Ectodermal cell (in vitro differentiated cells): ENCODE measurements around the gene UNKL.

Experiments
- H3K27ac ChIP-seq: 2 replicates; pipeline ENCODE4 v1.7.0; 2013; ENCODE audit warnings: mild to moderate bottlenecking, low read depth, low read length; ENCODE audit not compliant: insufficient read depth, poor library complexity, severe bottlenecking
- H3K27me3 ChIP-seq: 2 replicates; pipeline ENCODE4 v1.7.0; 2013; ENCODE audit warnings: mild to moderate bottlenecking, low read length; ENCODE audit not compliant: insufficient read depth, control insufficient read depth, poor library complexity, severe bottlenecking
- H3K36me3 ChIP-seq: one replicate; pipeline ENCODE4 v1.7.0; 2013; ENCODE audit warnings: low read length; ENCODE audit not compliant: control insufficient read depth, insufficient read depth
- H3K4me1 ChIP-seq: one replicate; pipeline ENCODE4 v1.7.0; 2013; ENCODE audit warnings: low read length; ENCODE audit not compliant: control insufficient read depth, insufficient read depth
- H3K4me3 ChIP-seq: 2 replicates; pipeline ENCODE4 v1.7.0; 2013; ENCODE audit warnings: low read depth, low read length, control low read depth; ENCODE audit not compliant: insufficient read depth
- H3K9me3 ChIP-seq: 2 replicates; pipeline ENCODE4 v1.7.0; 2013; ENCODE audit warnings: mild to moderate bottlenecking, low read length, moderate library complexity; ENCODE audit not compliant: control insufficient read depth
- WGBS, 2 experiments: methylation state at CpG; one replicate each; pipeline ENCODE4 v1.1.7; 2013; ENCODE audit warnings: missing lambda C conversion rate in 2 of 2; 5-methylcytosine and 5-hydroxymethylcytosine counted together

UNKL gene

GRCh38 chr16:1354815-1355540 is 59.5 kb downstream of the UNKL start:
- Histone ChIP-seq H3K4me3 (no peak overlapping the region), H3K4me1 (peaks cover 5% of the 10 kb centered on the region), H3K27me3 (no peaks in the 10 kb centered on the region), H3K36me3 (peaks cover 4% of the 10 kb centered on the region), H3K9me3 (no peaks in the 10 kb centered on the region), H3K27ac (no peak overlapping the region)
- 94 to 95% methylated on average over 49 of the region's 49 CpGs for WGBS, 2 experiments

GRCh38 chr16:1351582-1352362 is 62.7 kb downstream of the UNKL start, which contains the start of the genes GNPTG and TSR3:
TSS of gene GNPTG (plus strand) at chr16:1351931. CDS start at chr16:1351966, 35 bp downstream.
TSS of gene TSR3 (minus strand) at chr16:1351878. CDS start at chr16:1351804, 74 bp downstream.
- WGBS, 2 experiments: 0 to 1% methylated on average over 98 of the region's 98 CpGs
- H3K27ac ChIP-seq: no peak within 1 kb of the TSS
- peaks cover 7% of the 10 kb centered on the region for H3K36me3 ChIP-seq
- H3K4me1 ChIP-seq: peaks cover 5% of the 10 kb centered on the region
- H3K27me3 ChIP-seq: no peaks in the 10 kb centered on the region
- H3K4me3 ChIP-seq: peak within 1 kb of the TSS; percentile 89
- no peaks in the 10 kb centered on the region for H3K9me3 ChIP-seq

- Histone ChIP-seq H3K27ac (no peak overlapping the region), H3K36me3 (peaks cover 7% of the 10 kb centered on the region)
- WGBS, 2 experiments: 3% methylated on average over 35 of the region's 35 CpGs
Measured at GRCh38 chr16:1351215-1351581, 63.3 kb downstream of the UNKL start.

DNA sequence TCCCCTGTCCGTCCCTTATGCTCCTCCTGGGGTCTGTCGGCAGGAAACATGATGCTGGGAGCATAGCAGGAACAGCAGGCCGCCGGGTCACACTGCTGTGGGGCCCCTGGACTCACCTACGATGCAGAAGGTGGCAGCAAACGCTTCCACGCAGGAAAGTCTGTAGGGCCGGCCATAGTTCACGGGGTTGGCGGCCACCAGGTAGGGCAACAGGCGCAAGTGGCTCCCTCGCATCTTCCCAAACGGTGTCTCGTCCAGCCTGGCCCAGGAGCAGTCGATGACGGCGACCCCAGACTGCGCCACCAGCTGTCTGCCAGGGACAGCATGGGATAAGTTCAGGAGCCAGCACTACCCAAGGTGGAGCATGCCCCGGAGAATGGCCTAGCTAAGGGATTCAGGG is 63.8 kb downstream of the UNKL start:
- no peaks in the 10 kb centered on the region for H3K27me3 ChIP-seq
- peak overlapping the region; percentile 89 for H3K4me3 ChIP-seq
- WGBS, 2 experiments: 90 to 91% methylated on average over 19 of the region's 19 CpGs
- no peak overlapping the region for H3K27ac ChIP-seq
- peaks cover 5% of the 10 kb centered on the region for H3K4me1 ChIP-seq
- H3K36me3 ChIP-seq: peaks cover 7% of the 10 kb centered on the region
- H3K9me3 ChIP-seq: no peaks in the 10 kb centered on the region

More at GRCh38 chr16:1351215-1351581, 63.3 kb downstream of the UNKL start:
- peaks cover 5% of the 10 kb centered on the region for H3K4me1 ChIP-seq
- peak overlapping the region; percentile 89 for H3K4me3 ChIP-seq
- no peaks in the 10 kb centered on the region for H3K27me3 ChIP-seq
- no peaks in the 10 kb centered on the region for H3K9me3 ChIP-seq

DNA sequence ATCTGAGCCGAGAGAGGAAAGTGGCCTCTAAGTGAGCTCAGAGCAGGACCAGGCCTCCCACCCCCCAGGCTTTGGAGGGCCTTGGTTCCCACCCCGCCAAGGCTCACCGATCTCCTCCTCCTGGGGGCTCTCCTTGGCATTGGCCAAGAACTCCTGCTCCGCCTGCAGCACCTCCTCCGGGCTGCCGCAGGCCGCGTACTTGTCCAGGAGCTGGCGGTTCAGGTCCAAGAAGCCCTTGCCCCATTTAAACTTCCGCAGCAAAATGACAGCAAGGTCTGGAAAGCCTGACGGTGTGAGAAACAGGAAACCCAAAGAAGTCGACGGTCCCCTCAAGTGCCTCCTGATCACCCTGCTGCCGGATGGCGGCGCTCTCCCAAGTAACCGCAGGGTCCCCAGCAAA is 64.6 kb downstream of the UNKL start:
- 95% methylated on average over 17 of the region's 17 CpGs for WGBS, 2 experiments
- Histone ChIP-seq H3K9me3 (no peaks in the 10 kb centered on the region), H3K4me1 (peaks cover 5% of the 10 kb centered on the region)

DNA sequence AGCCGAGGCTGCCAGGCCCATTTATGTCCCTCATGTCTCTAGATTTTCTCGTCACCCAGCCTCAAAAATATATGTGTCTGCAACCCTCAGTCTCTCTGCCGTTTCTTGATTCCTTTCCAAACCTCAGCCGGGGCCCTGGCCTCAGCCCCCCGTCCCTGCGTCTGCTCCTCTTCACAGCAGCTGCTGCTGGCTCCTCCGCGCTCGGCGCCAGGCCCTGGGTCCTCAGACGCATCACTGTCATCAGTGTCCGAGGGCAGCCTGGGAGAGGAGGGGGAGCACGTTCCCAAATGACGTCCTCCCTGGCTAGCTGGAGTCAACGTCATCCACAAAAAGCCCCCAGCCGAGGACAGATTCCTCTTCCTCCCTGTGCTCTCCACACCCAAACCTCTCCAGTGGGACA is 65.2 kb downstream of the UNKL start:
- H3K4me1 ChIP-seq: peaks cover 5% of the 10 kb centered on the region
- no peaks in the 10 kb centered on the region for H3K9me3 ChIP-seq
- H3K27me3 ChIP-seq: peaks cover 8% of the 10 kb centered on the region
- 96% methylated on average over 16 of the region's 16 CpGs for WGBS, 2 experiments
- no peak overlapping the region for H3K4me3 ChIP-seq
- H3K36me3 ChIP-seq: peaks cover 7% of the 10 kb centered on the region
- H3K27ac ChIP-seq: no peak overlapping the region

More for the DNA sequence above, 64.6 kb downstream of the UNKL start:
- H3K27me3 ChIP-seq: peaks cover 2% of the 10 kb centered on the region
- H3K36me3 ChIP-seq: peaks cover 7% of the 10 kb centered on the region
- no peak overlapping the region for H3K4me3 ChIP-seq
- no peak overlapping the region for H3K27ac ChIP-seq

- no peak overlapping the region for H3K27ac ChIP-seq
- H3K4me1 ChIP-seq: peaks cover 5% of the 10 kb centered on the region
- H3K27me3 ChIP-seq: peaks cover 12% of the 10 kb centered on the region
- no peaks in the 10 kb centered on the region for H3K9me3 ChIP-seq
- H3K36me3 ChIP-seq: peaks cover 7% of the 10 kb centered on the region
- 91 to 92% methylated on average over 14 of the region's 14 CpGs for WGBS, 2 experiments
- H3K4me3 ChIP-seq: no peak overlapping the region
Measured at GRCh38 chr16:1348926-1349325, 65.6 kb downstream of the UNKL start.

GRCh38 chr16:1348441-1348840 is 66.1 kb downstream of the UNKL start:
- peaks cover 7% of the 10 kb centered on the region for H3K36me3 ChIP-seq
- peaks cover 17% of the 10 kb centered on the region for H3K27me3 ChIP-seq
- WGBS, 2 experiments: 95 to 97% methylated on average over 15 of the region's 15 CpGs
- H3K4me1 ChIP-seq: peaks cover 5% of the 10 kb centered on the region
- H3K9me3 ChIP-seq: no peaks in the 10 kb centered on the region
- H3K4me3 ChIP-seq: no peak overlapping the region
- H3K27ac ChIP-seq: no peak overlapping the region

DNA sequence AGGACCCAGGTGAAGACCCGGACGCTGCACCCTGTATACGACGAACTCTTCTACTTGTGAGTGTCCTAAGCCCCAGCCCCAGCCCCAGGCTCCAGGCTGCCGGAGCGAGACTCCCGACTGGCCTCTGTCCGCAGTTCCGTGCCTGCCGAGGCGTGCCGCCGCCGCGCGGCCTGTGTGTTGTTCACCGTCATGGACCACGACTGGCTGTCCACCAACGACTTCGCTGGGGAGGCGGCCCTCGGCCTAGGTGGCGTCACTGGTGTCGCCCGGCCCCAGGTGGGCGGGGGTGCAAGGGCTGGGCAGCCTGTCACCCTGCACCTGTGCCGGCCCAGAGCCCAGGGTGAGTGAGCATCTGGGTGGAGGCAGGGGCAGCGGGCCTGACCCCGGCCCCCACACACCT is 66.5 kb downstream of the UNKL start:
- Histone ChIP-seq H3K9me3 (no peaks in the 10 kb centered on the region), H3K27me3 (peaks cover 20% of the 10 kb centered on the region), H3K36me3 (peaks cover 7% of the 10 kb centered on the region), H3K4me1 (peaks cover 5% of the 10 kb centered on the region), H3K27ac (no peak overlapping the region), H3K4me3 (no peak overlapping the region)
- WGBS, 2 experiments: 94 to 95% methylated on average over 29 of the region's 29 CpGs

- Histone ChIP-seq H3K4me3 (no peak overlapping the region), H3K4me1 (peaks cover 8% of the 10 kb centered on the region), H3K36me3 (peaks cover 7% of the 10 kb centered on the region), H3K27ac (no peak overlapping the region), H3K9me3 (no peaks in the 10 kb centered on the region), H3K27me3 (peaks cover 25% of the 10 kb centered on the region)
- WGBS, 2 experiments: 92 to 94% methylated on average over 31 of the region's 31 CpGs
Measured at GRCh38 chr16:1347286-1347855, 67.1 kb downstream of the UNKL start.
